ENCODE measurements around the gene CROT.

CROT gene

GRCh38 chr7:87427288-87427687 lies 81.8 kb downstream of the CROT start:
- Histone ChIP-seq H3K36me3 (ENCODE audit: control insufficient read depth, low read length) (no peaks in the 10 kb centered on the region), H4K20me1 (ENCODE audit: control insufficient read depth, insufficient read depth, low read depth, low read length) (no peaks in the 10 kb centered on the region), H3F3A (ENCODE audit: control insufficient read depth, insufficient read depth) (no peaks in the 10 kb centered on the region), H3K9me3 (ENCODE audit: control insufficient read depth, insufficient read depth, low read length) (no peaks in the 10 kb centered on the region), H3K9me2 (replicated peaks; ENCODE audit: control insufficient read depth, low read length) (no peaks in the 10 kb centered on the region), H3K27ac (ENCODE audit: low read depth, low read length) (no peak overlapping the region), H3K4me2 (ENCODE audit: low read length) (no peak overlapping the region), H3K27me3 (ENCODE audit: control insufficient read depth, low read length) (no peaks in the 10 kb centered on the region), H3K4me3 (ENCODE audit: low read length) (no peak overlapping the region), H3K79me2 (ENCODE audit: control insufficient read depth, low read length) (no peaks in the 10 kb centered on the region), H3K4me1 (ENCODE audit: control insufficient read depth, low read length) (peaks cover 9% of the 10 kb centered on the region)
- TF ChIP-seq EZH2phosphoT487 (IDR thresholded peaks at IDR 0.05; ENCODE audit: borderline replicate concordance, low read length): no peak
- TF ChIP-seq CTCF (IDR thresholded peaks at IDR 0.05; ENCODE audit: low read depth, low read length, poor library complexity, severe bottlenecking): no peak

GRCh38 chr7:87432536-87432935 lies 87.1 kb downstream of the CROT start:
- Histone ChIP-seq H3K27ac (ENCODE audit: low read depth, low read length) (no peak overlapping the region), H3F3A (ENCODE audit: control insufficient read depth, insufficient read depth) (no peaks in the 10 kb centered on the region), H4K20me1 (ENCODE audit: control insufficient read depth, insufficient read depth, low read depth, low read length) (no peaks in the 10 kb centered on the region), H3K79me2 (ENCODE audit: control insufficient read depth, low read length) (no peaks in the 10 kb centered on the region), H3K36me3 (ENCODE audit: control insufficient read depth, low read length) (no peaks in the 10 kb centered on the region), H3K4me3 (ENCODE audit: low read length) (no peak overlapping the region), H3K9me2 (replicated peaks; ENCODE audit: control insufficient read depth, low read length) (no peaks in the 10 kb centered on the region), H3K9me3 (ENCODE audit: control insufficient read depth, insufficient read depth, low read length) (no peaks in the 10 kb centered on the region), H3K4me1 (ENCODE audit: control insufficient read depth, low read length) (no peaks in the 10 kb centered on the region), H3K27me3 (ENCODE audit: control insufficient read depth, low read length) (no peaks in the 10 kb centered on the region), H3K4me2 (ENCODE audit: low read length) (no peak overlapping the region)
- TF ChIP-seq EZH2phosphoT487 (IDR thresholded peaks at IDR 0.05; ENCODE audit: borderline replicate concordance, low read length) (no peak), CTCF (IDR thresholded peaks at IDR 0.05; ENCODE audit: low read depth, low read length, poor library complexity, severe bottlenecking) (no peak)

GRCh38 chr7:87435546-87435945 lies 90.1 kb downstream of the CROT start:
- H3F3A ChIP-seq (ENCODE audit: control insufficient read depth, insufficient read depth): no peaks in the 10 kb centered on the region
- no peak overlapping the region for H3K27ac ChIP-seq (ENCODE audit: low read depth, low read length)
- H3K4me2 ChIP-seq (ENCODE audit: low read length): no peak overlapping the region
- H3K4me3 ChIP-seq (ENCODE audit: low read length): no peak overlapping the region
- H3K4me1 ChIP-seq (ENCODE audit: control insufficient read depth, low read length): no peaks in the 10 kb centered on the region
- no peaks in the 10 kb centered on the region for H3K79me2 ChIP-seq (ENCODE audit: control insufficient read depth, low read length)
- no peaks in the 10 kb centered on the region for H4K20me1 ChIP-seq (ENCODE audit: control insufficient read depth, insufficient read depth, low read depth, low read length)
- H3K36me3 ChIP-seq (ENCODE audit: control insufficient read depth, low read length): 0 out of 2 replicates have a peak, but pooled peaks cover 3% of the 10 kb centered on the region
- H3K9me2 ChIP-seq (replicated peaks; ENCODE audit: control insufficient read depth, low read length): no peaks in the 10 kb centered on the region
- no peaks in the 10 kb centered on the region for H3K9me3 ChIP-seq (ENCODE audit: control insufficient read depth, insufficient read depth, low read length)
- TF ChIP-seq EZH2phosphoT487 (IDR thresholded peaks at IDR 0.05; ENCODE audit: borderline replicate concordance, low read length) (no peak), CTCF (IDR thresholded peaks at IDR 0.05; ENCODE audit: low read depth, low read length, poor library complexity, severe bottlenecking) (no peak)
- H3K27me3 ChIP-seq (ENCODE audit: control insufficient read depth, low read length): no peaks in the 10 kb centered on the region

- Histone ChIP-seq H3K4me1 (ENCODE audit: control insufficient read depth, low read length) (peaks cover 3% of the 10 kb centered on the region; the same call in 1 of the 2 replicates), H4K20me1 (ENCODE audit: control insufficient read depth, insufficient read depth, low read depth, low read length) (no peaks in the 10 kb centered on the region), H3K9me2 (replicated peaks; ENCODE audit: control insufficient read depth, low read length) (no peaks in the 10 kb centered on the region), H3K4me2 (ENCODE audit: low read length) (no peak overlapping the region), H3K27me3 (ENCODE audit: control insufficient read depth, low read length) (no peaks in the 10 kb centered on the region), H3K4me3 (ENCODE audit: low read length) (no peak overlapping the region), H3K27ac (ENCODE audit: low read depth, low read length) (no peak overlapping the region), H3K9me3 (ENCODE audit: control insufficient read depth, insufficient read depth, low read length) (no peaks in the 10 kb centered on the region), H3F3A (ENCODE audit: control insufficient read depth, insufficient read depth) (no peaks in the 10 kb centered on the region), H3K79me2 (ENCODE audit: control insufficient read depth, low read length) (no peaks in the 10 kb centered on the region), H3K36me3 (ENCODE audit: control insufficient read depth, low read length) (peaks cover 13% of the 10 kb centered on the region)
- no peak for TF ChIP-seq CTCF (IDR thresholded peaks at IDR 0.05; ENCODE audit: low read depth, low read length, poor library complexity, severe bottlenecking)
- no peak for TF ChIP-seq EZH2phosphoT487 (IDR thresholded peaks at IDR 0.05; ENCODE audit: borderline replicate concordance, low read length)
Measured at GRCh38 chr7:87445897-87446296, 100.4 kb downstream of the CROT start.
